AG09309 (cell line): Measurements from ENCODE around the gene PLEKHG2.

Experiments
- DNase-seq: peaks from one replicate; pipeline ENCODE4 v3.0.0-alpha.2; 2010; ENCODE audit warnings: low read depth
- H3K4me3 ChIP-seq: 2 replicates; pipeline ENCODE4 v1.5.1; 2011; ENCODE audit warnings: mild to moderate bottlenecking, low read depth, low read length, moderate library complexity; ENCODE audit not compliant: control insufficient read depth
- CTCF ChIP-seq: IDR thresholded peaks from 2 replicates; pipeline ENCODE4 v1.5.1; 2011; ENCODE audit warnings: mild to moderate bottlenecking, low read depth, low read length, inconsistent platforms; ENCODE audit not compliant: insufficient read depth, control insufficient read depth; ENCODE audit errors: missing control alignments

PLEKHG2 gene

GRCh38 chr19:39411081-39411831, 1.2 kb upstream of the PLEKHG2 start:
- no peak for TF ChIP-seq CTCF
- no peak overlapping the region; the same call in 1 of the 2 replicates for H3K4me3 ChIP-seq
- DNase-seq = no peak

GRCh38 chr19:39411832-39412099, 703 bp upstream of the PLEKHG2 start:
- DNase-seq = peak; percentile 76
- peak; percentile 84 for TF ChIP-seq CTCF
- H3K4me3 ChIP-seq = no peak overlapping the region

GRCh38 chr19:39412867-39413271, 400 bp downstream of the PLEKHG2 start:
- peak overlapping the region; percentile 65 for H3K4me3 ChIP-seq
- no peak for DNase-seq
- TF ChIP-seq CTCF = no peak

- peak overlapping the region; percentile 65 for H3K4me3 ChIP-seq
- TF ChIP-seq CTCF = no peak
- no peak for DNase-seq
Observed at GRCh38 chr19:39413272-39413910, 922 bp downstream of the PLEKHG2 start.

GRCh38 chr19:39413911-39414608, 1.6 kb downstream of the PLEKHG2 start:
- TF ChIP-seq CTCF = peak; percentile 43
- peak overlapping the region; percentile 65 for H3K4me3 ChIP-seq
- no peak for DNase-seq

- peak overlapping the region; percentile 65 for H3K4me3 ChIP-seq
- peak; percentile 11 for TF ChIP-seq CTCF
- DNase-seq = no peak
Observed at GRCh38 chr19:39415111-39416046, 2.9 kb downstream of the PLEKHG2 start.
